HUDEP-2 (cell line): ENCODE measurements around the gene RBPJL.
"Not testable (repeated sequence)": the region's sequence is repeated elsewhere in the genome, so short reads cannot be mapped to it uniquely, and the experiment has no call there.

ENCODE experiments used
- DNase-seq, 76 experiments: peaks; one replicate each; lab custom pipeline; 2025; ENCODE audit not compliant: unreplicated experiment in 76 of 76; lab: John Stamatoyannopoulos, UW

The RBPJL gene

GRCh38 chr20:45340951-45341350 lies 34.3 kb downstream of the RBPJL start:
- no peak for DNase-seq

- DNase-seq = no peak
Observed at GRCh38 chr20:45341579-45341938, 34.9 kb downstream of the RBPJL start.

GRCh38 chr20:45341939-45342854 lies 35.6 kb downstream of the RBPJL start:
- peak in 30 of 76 experiments; percentile 9 to 69 (median 28) for DNase-seq

GRCh38 chr20:45342855-45343531 lies 36.4 kb downstream of the RBPJL start:
- DNase-seq = no peak

- DNase-seq = peak in 43 of 76 experiments; percentile 7 to 66 (median 34)
Observed at GRCh38 chr20:45343532-45344167, 37.0 kb downstream of the RBPJL start.

GRCh38 chr20:45344168-45344860 lies 37.7 kb downstream of the RBPJL start:
- peak in 2 of 76 experiments; percentile 8 to 20 for DNase-seq

- DNase-seq = no peak
Observed at GRCh38 chr20:45345104-45345936, 38.7 kb downstream of the RBPJL start.

GRCh38 chr20:45346291-45346718 lies 39.7 kb downstream of the RBPJL start:
- peak in 1 of 76 experiments; percentile 10 for DNase-seq

- DNase-seq = no peak
Observed at GRCh38 chr20:45346851-45347250, 40.2 kb downstream of the RBPJL start.

- no peak for DNase-seq
Observed at GRCh38 chr20:45347297-45347935, 40.8 kb downstream of the RBPJL start.

- peak in 47 of 76 experiments; percentile 9 to 66 (median 33) for DNase-seq
Observed at GRCh38 chr20:45347936-45348778, 41.5 kb downstream of the RBPJL start, which contains the start of gene SDC4. SDC4 (minus strand) TSS chr20:45348424; CDS start chr20:45348384, 40 bp downstream.

GRCh38 chr20:45350217-45350616 lies 43.6 kb downstream of the RBPJL start:
- no peak for DNase-seq

GRCh38 chr20:45350795-45351194 lies 44.2 kb downstream of the RBPJL start:
- not testable (repeated sequence) for DNase-seq

GRCh38 chr20:45352729-45353128 lies 46.1 kb downstream of the RBPJL start:
- DNase-seq = no peak

- DNase-seq = no peak
Observed at GRCh38 chr20:45353746-45354145, 47.1 kb downstream of the RBPJL start.

- DNase-seq = no peak
Observed at GRCh38 chr20:45354423-45355208, 48.0 kb downstream of the RBPJL start.
